ENCODE measurements around the gene LZTFL1.

LZTFL1 gene

DNA sequence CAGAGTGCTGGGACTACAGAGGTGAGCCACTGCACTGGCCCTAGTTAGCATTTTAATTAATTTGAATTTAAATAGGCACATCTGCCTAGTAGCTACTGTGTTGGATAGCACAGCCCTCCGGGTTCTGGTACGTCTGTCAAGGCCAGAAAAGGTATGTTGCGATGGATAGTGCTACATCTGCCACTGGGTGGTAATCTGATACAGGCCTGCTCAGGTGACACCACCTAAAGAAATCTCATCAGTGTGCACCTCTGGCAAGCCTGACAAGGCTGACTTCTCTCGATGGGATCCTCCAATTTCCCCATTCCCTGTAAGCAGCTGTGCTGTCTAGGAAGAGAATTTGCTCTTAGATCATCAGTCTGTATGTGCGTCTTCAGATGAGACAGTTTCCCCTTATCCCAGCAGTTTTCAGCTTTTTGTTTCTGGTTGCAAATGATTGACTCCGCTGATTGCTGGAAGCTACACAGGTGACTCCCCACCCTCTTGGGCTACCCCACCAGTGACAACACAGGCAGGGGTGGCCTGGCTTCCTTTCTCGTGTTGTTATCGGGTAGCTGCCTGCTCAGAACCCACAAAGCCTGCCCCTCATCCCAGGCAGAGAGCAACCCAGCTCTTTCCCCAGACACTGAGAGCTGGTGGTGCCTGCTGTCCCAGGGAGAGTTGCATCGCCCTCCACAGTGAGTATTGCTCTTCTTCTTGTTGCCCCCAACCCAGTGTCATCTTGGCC is 44.2 kb upstream of the LZTFL1 start, which contains the start of gene CCR9:
TSS of gene CCR9 (plus strand) at position 565 of the 727 bp plus-strand sequence. CDS start 8,391 bp downstream, outside the sequence.
- TF ChIP-seq, protein P1, sequence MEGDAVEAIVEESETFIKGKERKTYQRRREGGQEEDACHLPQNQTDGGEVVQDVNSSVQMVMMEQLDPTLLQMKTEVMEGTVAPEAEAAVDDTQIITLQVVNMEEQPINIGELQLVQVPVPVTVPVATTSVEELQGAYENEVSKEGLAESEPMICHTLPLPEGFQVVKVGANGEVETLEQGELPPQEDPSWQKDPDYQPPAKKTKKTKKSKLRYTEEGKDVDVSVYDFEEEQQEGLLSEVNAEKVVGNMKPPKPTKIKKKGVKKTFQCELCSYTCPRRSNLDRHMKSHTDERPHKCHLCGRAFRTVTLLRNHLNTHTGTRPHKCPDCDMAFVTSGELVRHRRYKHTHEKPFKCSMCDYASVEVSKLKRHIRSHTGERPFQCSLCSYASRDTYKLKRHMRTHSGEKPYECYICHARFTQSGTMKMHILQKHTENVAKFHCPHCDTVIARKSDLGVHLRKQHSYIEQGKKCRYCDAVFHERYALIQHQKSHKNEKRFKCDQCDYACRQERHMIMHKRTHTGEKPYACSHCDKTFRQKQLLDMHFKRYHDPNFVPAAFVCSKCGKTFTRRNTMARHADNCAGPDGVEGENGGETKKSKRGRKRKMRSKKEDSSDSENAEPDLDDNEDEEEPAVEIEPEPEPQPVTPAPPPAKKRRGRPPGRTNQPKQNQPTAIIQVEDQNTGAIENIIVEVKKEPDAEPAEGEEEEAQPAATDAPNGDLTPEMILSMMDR (IDR thresholded peaks at IDR 0.05; ENCODE audit: insufficient read depth, low read length, missing control alignments): no peak
- no peak for DNase-seq (ENCODE audit: low read depth, low spot score)
- H3K4me3 ChIP-seq (ENCODE audit: low read depth, low read length): no peak within 1 kb of the TSS
- ChIA-PET CTCF (interaction anchor here (0.8 to 1.0 kb wide), 2 partner anchors 53 to 125 kb away, joined by 3 read pairs; no protein-coding TSS in a partner anchor), POLR2A (interaction anchor here (0.5 kb wide), 1 partner anchor 284 kb away, joined by 3 read pairs; no protein-coding TSS in a partner anchor)

DNA sequence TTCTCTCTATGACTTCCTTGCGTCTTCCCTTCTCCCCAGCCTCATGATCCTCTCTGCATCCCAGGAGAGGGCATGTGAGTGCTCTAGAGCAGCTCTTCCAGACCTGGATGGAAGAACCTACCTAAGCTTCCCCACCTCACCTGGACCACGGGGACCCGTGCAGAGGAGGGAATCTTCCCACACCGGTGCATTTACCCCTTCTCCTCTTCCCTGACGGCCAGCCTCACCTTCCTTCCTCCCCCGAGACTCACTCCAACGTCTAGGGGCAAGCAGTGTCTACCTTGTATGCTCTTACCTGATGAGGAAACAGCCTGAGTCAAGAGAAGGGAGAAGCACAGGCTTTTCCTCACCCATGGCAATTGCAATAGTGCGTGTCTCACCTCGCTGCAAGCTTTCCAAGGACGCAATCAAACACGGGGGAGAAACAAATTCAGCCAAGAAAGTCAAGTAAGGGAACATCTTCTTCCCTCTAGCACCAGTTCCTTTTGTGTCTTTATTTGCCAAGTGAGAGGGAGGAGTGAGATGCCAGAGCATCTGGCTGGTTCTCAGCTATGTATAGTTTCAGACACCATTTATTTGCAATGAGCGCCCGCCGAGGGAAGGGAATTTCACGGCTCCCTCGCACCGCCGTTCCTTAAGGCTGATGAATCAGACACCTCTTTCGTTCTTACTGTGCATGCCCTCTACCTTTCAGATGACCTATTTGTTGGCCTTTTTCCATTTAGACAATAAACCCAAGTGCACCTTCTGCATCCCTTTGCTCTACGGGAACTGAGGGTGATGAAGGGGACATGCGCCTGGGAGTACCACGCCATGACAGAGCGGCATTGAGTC is 42.7 kb upstream of the LZTFL1 start:
- ChIA-PET CTCF (interaction anchor here (0.9 to 1.0 kb wide), 3 partner anchors 13 to 56 kb away, joined by 3 read pairs; no protein-coding TSS in a partner anchor), POLR2A (no interaction called here)
- no peak for DNase-seq (ENCODE audit: low read depth, low spot score)
- TF ChIP-seq, protein P1 (IDR thresholded peaks at IDR 0.05; ENCODE audit: insufficient read depth, low read length, missing control alignments): no peak
- H3K4me3 ChIP-seq (ENCODE audit: low read depth, low read length): no peak overlapping the region

DNA sequence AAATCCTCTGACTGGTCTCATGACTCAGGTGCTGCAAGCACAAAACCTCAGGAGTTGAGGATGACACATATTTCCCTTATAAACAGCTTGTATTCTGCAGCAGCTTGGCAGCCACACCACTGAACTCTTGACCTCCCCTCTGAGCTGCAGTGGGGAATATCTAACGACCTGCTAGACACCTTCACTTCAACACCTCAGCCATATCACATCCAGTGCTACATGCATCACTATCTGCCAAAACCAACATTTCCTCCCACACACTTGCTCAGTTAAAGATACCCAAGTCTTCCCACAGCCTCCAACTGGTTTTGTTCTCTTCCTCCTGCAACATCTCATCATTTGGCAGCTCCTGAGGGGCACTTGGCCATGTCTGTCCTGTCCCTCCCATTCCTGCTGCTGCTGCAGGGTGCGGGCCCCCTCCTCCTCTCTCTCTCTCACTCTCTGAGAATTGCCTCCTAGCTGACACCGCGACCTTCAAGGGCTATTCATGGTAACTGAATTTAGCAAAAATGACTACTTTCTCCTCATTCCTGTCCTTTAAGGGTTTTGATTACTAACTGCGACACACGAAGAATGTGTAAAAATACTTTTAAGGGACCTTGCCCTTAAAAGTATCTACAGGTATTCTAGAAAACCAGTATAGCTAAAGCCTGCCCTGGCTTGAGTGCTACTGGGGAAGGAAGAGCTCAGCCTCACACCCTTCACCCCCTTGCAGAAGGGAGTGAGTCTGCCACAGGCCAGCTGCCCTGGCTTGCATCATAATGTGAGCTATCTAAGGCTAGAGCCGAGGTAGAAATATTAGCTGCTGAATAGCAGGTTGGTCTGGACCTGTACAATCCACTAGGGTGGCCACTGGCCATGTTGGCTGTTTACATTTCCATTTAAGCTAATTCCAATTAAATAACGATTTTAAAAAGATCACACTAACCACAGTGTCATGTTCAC is 39.4 kb upstream of the LZTFL1 start:
- DNase-seq (ENCODE audit: low read depth, low spot score): no peak
- TF ChIP-seq, protein P1 (IDR thresholded peaks at IDR 0.05; ENCODE audit: insufficient read depth, low read length, missing control alignments): no peak
- ChIA-PET POLR2A (no interaction called here), CTCF (interaction anchor here (1.0 to 1.4 kb wide), 3 partner anchors 9 to 198 kb away, joined by 3 to 5 read pairs (median 3); no protein-coding TSS in a partner anchor)
- no peak overlapping the region for H3K4me3 ChIP-seq (ENCODE audit: low read depth, low read length)

DNA sequence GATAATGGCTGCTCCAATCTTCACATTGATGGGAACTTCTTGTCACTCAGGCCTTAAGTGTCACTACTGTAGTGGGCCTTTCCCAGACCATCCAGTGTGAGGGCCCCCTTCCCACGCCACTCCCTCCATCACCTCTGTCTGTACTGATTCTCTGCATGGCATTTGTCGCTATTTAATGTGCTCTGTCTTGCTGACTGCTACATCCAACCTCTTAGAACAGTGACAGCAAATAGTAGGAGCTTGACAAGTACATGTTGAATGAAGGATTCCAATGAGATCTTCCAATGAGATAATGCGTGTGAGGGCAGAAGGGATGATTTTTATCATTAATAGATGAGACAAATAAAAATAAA is 38.8 kb upstream of the LZTFL1 start:
- no peak overlapping the region for H3K4me3 ChIP-seq (ENCODE audit: low read depth, low read length)
- TF ChIP-seq, protein P1 (IDR thresholded peaks at IDR 0.05; ENCODE audit: insufficient read depth, low read length, missing control alignments): no peak
- ChIA-PET CTCF (interaction anchor here (1.0 to 1.4 kb wide), 3 partner anchors 10 to 198 kb away, joined by 3 to 5 read pairs (median 3); no protein-coding TSS in a partner anchor), POLR2A (no interaction called here)
- DNase-seq (ENCODE audit: low read depth, low spot score): no peak

DNA sequence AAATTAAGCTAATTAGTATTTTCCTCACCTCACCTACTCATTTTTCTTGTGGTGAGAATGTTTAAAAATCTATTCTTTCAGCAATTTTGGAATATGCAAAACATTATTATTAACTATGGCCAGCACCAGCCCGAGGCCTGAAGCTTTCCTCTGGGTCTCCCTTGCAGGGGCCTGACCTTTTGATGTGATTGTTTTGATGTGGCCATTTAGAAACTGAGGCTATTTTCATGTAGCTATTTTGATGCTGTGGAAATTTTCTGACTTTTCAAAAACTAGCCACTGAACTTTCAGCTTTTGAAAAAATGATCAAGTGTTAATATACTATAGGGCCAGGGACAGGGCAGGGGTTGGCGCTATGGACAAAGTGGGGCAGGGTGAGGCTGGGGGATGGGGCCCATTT is 36.2 kb upstream of the LZTFL1 start:
- CTCF ChIA-PET: interaction anchor here (0.7 to 1.1 kb wide), 2 partner anchors 10 kb away, joined by 3 to 4 read pairs; no protein-coding TSS in a partner anchor
- TF ChIP-seq, protein P1 (IDR thresholded peaks at IDR 0.05; ENCODE audit: insufficient read depth, low read length, missing control alignments): no peak
- POLR2A ChIA-PET: interaction anchor here (0.6 kb wide), 1 partner anchor 171 kb away, joined by 3 read pairs; no protein-coding TSS in a partner anchor
- no peak overlapping the region for H3K4me3 ChIP-seq (ENCODE audit: low read depth, low read length)
- DNase-seq (ENCODE audit: low read depth, low spot score): no peak
